Measurements from ENCODE around the gene AQP5.
A peak's percentile ranks its signal among the peaks of the same experiment; 100 is the strongest.

The AQP5 gene

GRCh38 chr12:49942921-49943624 lies 18.6 kb upstream of the AQP5 start:
- no peak for TF ChIP-seq ZNF274 (IDR thresholded peaks at IDR 0.05; ENCODE audit: low read depth, low read length)
- no peak for TF ChIP-seq SUZ12 (IDR thresholded peaks at IDR 0.05; ENCODE audit: extremely low read depth, insufficient read depth, insufficient read length)
- TF ChIP-seq YY1 (IDR thresholded peaks at IDR 0.05; ENCODE audit: insufficient read depth, insufficient read length) = no peak
- Histone ChIP-seq H3K9me3 (ENCODE audit: insufficient read depth, low read length) (no peaks in the 10 kb centered on the region), H3K9ac (ENCODE audit: insufficient read length, low read depth) (peak overlapping the region; percentile 50), H3K4me3 (ENCODE audit: insufficient read length, low read depth) (no peak overlapping the region), H3K4me1 (ENCODE audit: insufficient read depth, insufficient read length) (peaks cover 27% of the 10 kb centered on the region), H3K27me3 (ENCODE audit: insufficient read depth, insufficient read length) (peaks cover 19% of the 10 kb centered on the region), H3K36me3 (ENCODE audit: insufficient read depth, insufficient read length, low read length) (no peaks in the 10 kb centered on the region)
- no peak for DNase-seq (ENCODE audit: low read depth, low spot score)

DNA sequence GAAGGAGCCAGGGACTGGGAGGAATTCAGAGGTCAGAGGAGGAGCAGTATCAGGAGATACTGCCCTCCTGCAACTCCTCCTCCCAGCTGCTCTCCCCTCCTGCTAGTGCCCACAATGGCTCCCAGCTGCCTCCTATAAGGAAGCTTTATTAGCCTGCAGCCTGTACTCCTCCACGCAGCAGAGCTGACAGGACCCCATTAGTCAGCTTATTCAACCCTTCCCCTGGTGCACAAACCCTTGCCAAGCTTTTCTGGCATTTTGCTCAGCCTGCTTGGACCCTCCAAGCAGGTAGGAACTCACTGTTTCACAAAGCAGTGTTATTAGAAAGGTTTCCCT lies 18.1 kb upstream of the AQP5 start:
- Histone ChIP-seq H3K4me3 (ENCODE audit: insufficient read length, low read depth) (no peak overlapping the region), H3K27me3 (ENCODE audit: insufficient read depth, insufficient read length) (peaks cover 19% of the 10 kb centered on the region), H3K9ac (ENCODE audit: insufficient read length, low read depth) (no peak overlapping the region), H3K36me3 (ENCODE audit: insufficient read depth, insufficient read length, low read length) (no peaks in the 10 kb centered on the region), H3K9me3 (ENCODE audit: insufficient read depth, low read length) (no peaks in the 10 kb centered on the region), H3K4me1 (ENCODE audit: insufficient read depth, insufficient read length) (peaks cover 28% of the 10 kb centered on the region)
- no peak for TF ChIP-seq SUZ12 (IDR thresholded peaks at IDR 0.05; ENCODE audit: extremely low read depth, insufficient read depth, insufficient read length)
- TF ChIP-seq YY1 (IDR thresholded peaks at IDR 0.05; ENCODE audit: insufficient read depth, insufficient read length) = no peak
- no peak for TF ChIP-seq ZNF274 (IDR thresholded peaks at IDR 0.05; ENCODE audit: low read depth, low read length)
- no peak for DNase-seq (ENCODE audit: low read depth, low spot score)

GRCh38 chr12:49944046-49944445 lies 17.6 kb upstream of the AQP5 start:
- H3K9ac ChIP-seq (ENCODE audit: insufficient read length, low read depth) = no peak overlapping the region

DNA sequence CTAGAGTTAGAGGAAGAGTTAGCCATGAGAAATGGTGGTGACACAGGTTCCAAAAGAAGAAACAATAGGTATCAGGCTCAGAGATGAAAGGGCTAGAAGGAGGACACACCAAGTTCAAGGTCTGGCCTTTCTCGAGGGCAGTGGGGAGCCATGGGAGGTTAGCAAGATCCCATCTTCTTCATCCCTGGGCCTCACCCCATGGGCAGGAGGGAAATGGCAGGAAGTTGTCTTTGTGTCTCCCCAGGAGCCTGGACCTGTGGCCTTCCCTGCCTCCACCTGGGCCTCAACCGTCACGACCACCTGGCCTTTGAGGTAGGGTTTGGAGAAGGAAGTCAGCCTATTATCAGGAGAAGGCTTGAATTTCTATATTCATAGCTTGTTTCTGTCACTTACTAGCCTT lies 17.0 kb upstream of the AQP5 start:
- Histone ChIP-seq H3K27me3 (ENCODE audit: insufficient read depth, insufficient read length) (peaks cover 19% of the 10 kb centered on the region), H3K9ac (ENCODE audit: insufficient read length, low read depth) (no peak overlapping the region), H3K4me3 (ENCODE audit: insufficient read length, low read depth) (no peak overlapping the region), H3K36me3 (ENCODE audit: insufficient read depth, insufficient read length, low read length) (no peaks in the 10 kb centered on the region), H3K9me3 (ENCODE audit: insufficient read depth, low read length) (no peaks in the 10 kb centered on the region), H3K4me1 (ENCODE audit: insufficient read depth, insufficient read length) (peaks cover 24% of the 10 kb centered on the region)
- TF ChIP-seq ZNF274 (IDR thresholded peaks at IDR 0.05; ENCODE audit: low read depth, low read length) (no peak), YY1 (IDR thresholded peaks at IDR 0.05; ENCODE audit: insufficient read depth, insufficient read length) (no peak), SUZ12 (IDR thresholded peaks at IDR 0.05; ENCODE audit: extremely low read depth, insufficient read depth, insufficient read length) (no peak)
- DNase-seq (ENCODE audit: low read depth, low spot score) = no peak

More at GRCh38 chr12:49944046-49944445, 17.6 kb upstream of the AQP5 start:
- no peak for TF ChIP-seq YY1 (IDR thresholded peaks at IDR 0.05; ENCODE audit: insufficient read depth, insufficient read length)
- no peak for TF ChIP-seq ZNF274 (IDR thresholded peaks at IDR 0.05; ENCODE audit: low read depth, low read length)
- no peak for TF ChIP-seq SUZ12 (IDR thresholded peaks at IDR 0.05; ENCODE audit: extremely low read depth, insufficient read depth, insufficient read length)
- Histone ChIP-seq H3K9me3 (ENCODE audit: insufficient read depth, low read length) (no peaks in the 10 kb centered on the region), H3K27me3 (ENCODE audit: insufficient read depth, insufficient read length) (peaks cover 19% of the 10 kb centered on the region), H3K4me1 (ENCODE audit: insufficient read depth, insufficient read length) (peaks cover 28% of the 10 kb centered on the region), H3K4me3 (ENCODE audit: insufficient read length, low read depth) (no peak overlapping the region), H3K36me3 (ENCODE audit: insufficient read depth, insufficient read length, low read length) (no peaks in the 10 kb centered on the region)
- no peak for DNase-seq (ENCODE audit: low read depth, low spot score)

DNA sequence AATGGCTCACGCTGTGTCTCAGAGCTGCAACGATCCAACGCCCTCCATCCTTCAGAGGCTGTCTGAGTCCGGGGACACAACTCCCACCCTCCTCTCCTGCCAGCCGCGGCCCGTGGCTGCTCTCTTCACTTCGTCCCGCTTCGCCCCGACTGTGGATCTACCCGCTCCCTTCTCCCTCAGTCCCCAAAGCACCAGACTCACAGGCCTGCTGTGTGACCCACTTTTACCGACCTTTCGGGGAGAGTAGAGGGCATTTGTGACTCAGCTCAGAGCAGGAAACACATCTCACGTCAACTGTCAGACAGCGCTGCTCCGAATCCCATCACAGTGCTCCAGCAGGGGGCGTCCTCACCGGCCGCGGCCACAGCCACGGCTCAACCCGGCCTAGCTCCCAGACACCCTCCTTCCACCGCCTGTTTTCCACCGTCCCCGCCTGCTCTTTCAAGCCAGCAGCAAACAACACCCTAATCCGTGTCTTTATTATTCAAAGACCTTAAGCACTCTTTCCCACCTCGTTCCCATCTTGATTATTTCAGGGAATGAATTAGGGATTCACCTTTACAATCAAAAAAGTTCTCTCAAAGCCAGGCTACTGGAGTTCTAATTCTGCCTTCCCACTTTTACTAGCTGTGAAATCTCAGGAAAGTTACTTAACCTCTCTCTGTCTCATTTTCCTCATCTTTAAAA lies 16.1 kb upstream of the AQP5 start:
- Histone ChIP-seq H3K4me1 (ENCODE audit: insufficient read depth, insufficient read length) (peaks cover 23% of the 10 kb centered on the region), H3K4me3 (ENCODE audit: insufficient read length, low read depth) (peak overlapping the region; percentile 22), H3K9ac (ENCODE audit: insufficient read length, low read depth) (peak overlapping the region; percentile 53), H3K36me3 (ENCODE audit: insufficient read depth, insufficient read length, low read length) (no peaks in the 10 kb centered on the region), H3K9me3 (ENCODE audit: insufficient read depth, low read length) (no peaks in the 10 kb centered on the region), H3K27me3 (ENCODE audit: insufficient read depth, insufficient read length) (peaks cover 19% of the 10 kb centered on the region)
- peak; percentile 90 for DNase-seq (ENCODE audit: low read depth, low spot score)
- TF ChIP-seq YY1 (IDR thresholded peaks at IDR 0.05; ENCODE audit: insufficient read depth, insufficient read length) (no peak), SUZ12 (IDR thresholded peaks at IDR 0.05; ENCODE audit: extremely low read depth, insufficient read depth, insufficient read length) (no peak), ZNF274 (IDR thresholded peaks at IDR 0.05; ENCODE audit: low read depth, low read length) (no peak)

DNA sequence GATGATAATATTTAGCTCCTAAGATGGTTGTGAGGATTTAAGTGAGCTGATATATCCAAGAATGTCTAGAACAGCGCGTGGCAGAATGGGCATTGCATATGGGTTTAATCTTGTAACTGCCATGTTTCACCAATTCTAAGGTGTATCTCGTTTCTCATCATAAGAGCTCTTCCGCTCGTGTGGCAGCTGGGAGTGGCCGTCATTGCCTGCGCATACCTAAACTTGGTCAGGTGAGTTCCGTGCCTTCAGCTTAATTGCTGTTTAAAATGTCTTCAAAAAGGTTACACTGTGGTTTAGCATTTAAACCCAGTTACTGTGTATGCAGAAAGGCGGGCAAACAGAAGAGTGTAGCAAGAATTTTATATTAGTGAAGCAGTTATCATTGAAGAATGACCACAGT lies 15.6 kb upstream of the AQP5 start:
- Histone ChIP-seq H3K36me3 (ENCODE audit: insufficient read depth, insufficient read length, low read length) (no peaks in the 10 kb centered on the region), H3K27me3 (ENCODE audit: insufficient read depth, insufficient read length) (peaks cover 19% of the 10 kb centered on the region), H3K4me3 (ENCODE audit: insufficient read length, low read depth) (no peak overlapping the region), H3K4me1 (ENCODE audit: insufficient read depth, insufficient read length) (peaks cover 26% of the 10 kb centered on the region), H3K9ac (ENCODE audit: insufficient read length, low read depth) (no peak overlapping the region), H3K9me3 (ENCODE audit: insufficient read depth, low read length) (no peaks in the 10 kb centered on the region)
- TF ChIP-seq SUZ12 (IDR thresholded peaks at IDR 0.05; ENCODE audit: extremely low read depth, insufficient read depth, insufficient read length) (no peak), ZNF274 (IDR thresholded peaks at IDR 0.05; ENCODE audit: low read depth, low read length) (no peak), YY1 (IDR thresholded peaks at IDR 0.05; ENCODE audit: insufficient read depth, insufficient read length) (no peak)
- no peak for DNase-seq (ENCODE audit: low read depth, low spot score)

GRCh38 chr12:49946497-49946896 lies 15.2 kb upstream of the AQP5 start:
- Histone ChIP-seq H3K9me3 (ENCODE audit: insufficient read depth, low read length) (no peaks in the 10 kb centered on the region), H3K36me3 (ENCODE audit: insufficient read depth, insufficient read length, low read length) (no peaks in the 10 kb centered on the region), H3K4me3 (ENCODE audit: insufficient read length, low read depth) (no peak overlapping the region), H3K27me3 (ENCODE audit: insufficient read depth, insufficient read length) (peaks cover 19% of the 10 kb centered on the region), H3K4me1 (ENCODE audit: insufficient read depth, insufficient read length) (peaks cover 26% of the 10 kb centered on the region), H3K9ac (ENCODE audit: insufficient read length, low read depth) (no peak overlapping the region)
- no peak for TF ChIP-seq SUZ12 (IDR thresholded peaks at IDR 0.05; ENCODE audit: extremely low read depth, insufficient read depth, insufficient read length)
- TF ChIP-seq YY1 (IDR thresholded peaks at IDR 0.05; ENCODE audit: insufficient read depth, insufficient read length) = no peak
- TF ChIP-seq ZNF274 (IDR thresholded peaks at IDR 0.05; ENCODE audit: low read depth, low read length) = no peak
- no peak for DNase-seq (ENCODE audit: low read depth, low spot score)
